HG03558 (cell line): Measurements from ENCODE around the gene EXD1.
"Not testable (repeated sequence)": the region's sequence is repeated elsewhere in the genome, so short reads cannot be mapped to it uniquely, and the experiment has no call there.

Source experiments
- ATAC-seq: cut with Tn5 transposase; IDR thresholded peaks from one replicate; pipeline ENCODE4 v1.9.1; 2021; ENCODE audit warnings: moderate number of reproducible peaks; ENCODE audit not compliant: unreplicated experiment; ENCODE audit errors: extremely low read depth

Gene EXD1

GRCh38 chr15:41151451-41152005 lies 79.0 kb downstream of the EXD1 start:
- ATAC-seq = no peak

- ATAC-seq = no peak
These were observed 80.3 kb downstream of the EXD1 start for GRCh38 chr15:41150279-41150678.

GRCh38 chr15:41148065-41148464 lies 82.5 kb downstream of the EXD1 start:
- ATAC-seq = no peak

- no peak for ATAC-seq
These were observed 90.9 kb downstream of the EXD1 start for GRCh38 chr15:41139619-41140018.

GRCh38 chr15:41139112-41139511 lies 91.4 kb downstream of the EXD1 start:
- not testable (repeated sequence) for ATAC-seq

GRCh38 chr15:41135580-41135979 lies 95.0 kb downstream of the EXD1 start:
- ATAC-seq = not testable (repeated sequence)

- no peak for ATAC-seq
These were observed 97.1 kb downstream of the EXD1 start for GRCh38 chr15:41133454-41133853.
